Transverse colon (tissue), 4 donors: ENCODE results near the gene TRPV3. TPM values are rescaled to one million over a fixed set of nuclear protein-coding genes. Genes with fewer than 3 reads are reported as not detected.

ENCODE experiments used
- DNase-seq: peaks from one replicate; pipeline ENCODE4 v3.0.0-alpha.2; 2019
- H3K27ac ChIP-seq, 4 donors: fragments of 200-600 bp; sonication (generic); 2 replicates each; pipeline ENCODE4 v1.5.1; 2016 to 2018; ENCODE audit warnings: inconsistent platforms in 4 of 4
- H3K27me3 ChIP-seq: fragments of 200-600 bp; sonication (generic); 2 replicates; pipeline ENCODE4 v1.5.1; 2017; ENCODE audit warnings: inconsistent platforms
- H3K36me3 ChIP-seq, 4 donors: fragments of 200-600 bp; sonication (generic); 2 replicates each; pipeline ENCODE4 v1.5.1; 2017 to 2019; ENCODE audit warnings: inconsistent platforms in 4 of 4
- H3K4me1 ChIP-seq, 4 donors: fragments of 200-600 bp; sonication (generic); 2 replicates each; pipeline ENCODE4 v1.5.1; 2017 to 2020; ENCODE audit warnings: inconsistent platforms in 4 of 4
- H3K4me3 ChIP-seq, 4 donors: fragments of 200-600 bp; sonication (generic); 1 replicate in 1 of 4; 2 replicates in 3 of 4; pipeline versions ENCODE4 v1.5.1 to v1.6.1; 2017 to 2019; ENCODE audit warnings: inconsistent platforms in 4 of 4
- H3K9me3 ChIP-seq, 2 donors: fragments of 200-600 bp; sonication (generic); 2 replicates each; pipeline ENCODE4 v1.5.1; 2017 to 2019; ENCODE audit warnings: inconsistent platforms in 2 of 2
- CTCF ChIP-seq, 5 experiments: fragments of 200-600 bp in 3 of 5; fragments of 450-650 bp in 2 of 5; sonication (generic) in 3 of 5; IDR thresholded peaks; 1 replicate in 2 of 5; 2 replicates in 3 of 5; pipeline ENCODE4 v1.5.1; 2016 to 2017; ENCODE audit warnings: antibody characterized with exemption in 5 of 5, inconsistent platforms in 3 of 5, mild to moderate bottlenecking in 2 of 5, moderate library complexity in 1 of 5
- EP300 ChIP-seq: sonication (generic); formaldehyde crosslinking; IDR thresholded peaks from one replicate; pipeline ENCODE4 v1.6.1; 2017; ENCODE audit warnings: antibody characterized with exemption, low read depth
- POLR2A ChIP-seq: fragments of 450-650 bp; IDR thresholded peaks from one replicate; pipeline ENCODE4 v1.6.1; 2016; ENCODE audit warnings: antibody characterized with exemption, mild to moderate bottlenecking, moderate library complexity
- POLR2AphosphoS5 ChIP-seq, 3 donors: sonication (generic); formaldehyde crosslinking; IDR thresholded peaks; one replicate each; pipeline ENCODE4 v1.6.1; 2016; ENCODE audit warnings: antibody characterized with exemption in 3 of 3
- WGBS, 2 donors: methylation state at CpG; one replicate each; pipeline ENCODE4 v1.1.5; 2018; ENCODE audit warnings: low coverage in 1 of 2; 5-methylcytosine and 5-hydroxymethylcytosine counted together
- in situ Hi-C, 4 donors: fragments of 200-750 bp; cut with MboI; loops; one replicate each; pipeline versions ENCODE4 v1.15.0 to v1.15.1; 2017; ENCODE audit warnings: low sequenced_read_pairs in 3 of 4, low pct_ligation_motif_present in 1 of 4, low pct_unique_long_range_greater_than_20kb in 1 of 4
- intact Hi-C: fragments of 100-400 bp; cut with DNase I; formaldehyde crosslinking; loops from one replicate; pipeline ENCODE4 v1.15.1; 2023; ENCODE audit warnings: low total_unique reads
- total RNA-seq, 4 donors: library from RNA; depleted of rRNA; stranded (reverse); fragments of >200 nt; gene quantifications; one replicate each; pipeline ENCODE4 v1.1.0, GENCODE V29; 2016

Gene TRPV3
- total RNA-seq, 4 donors from 2014 or later: 0.20 to 7.1 (median 3.7) TPM

- Histone ChIP-seq H3K27me3 (peaks cover 15% of the 10 kb centered on the region), H3K4me3 (no peak overlapping the region), H3K4me1 (peaks cover 0 to 9% (median 3%) of the 10 kb centered on the region in 4 donors), H3K36me3 (no peaks in the 10 kb centered on the region), H3K9me3 (no peaks in the 10 kb centered on the region), H3K27ac (no peak overlapping the region)
- no peak for TF ChIP-seq POLR2A
- TF ChIP-seq EP300: no peak
- no peak for TF ChIP-seq CTCF (IDR thresholded peaks at IDR 0.05)
- TF ChIP-seq POLR2AphosphoS5 (IDR thresholded peaks at IDR 0.05): no peak
- intact Hi-C loops: no loop called here
- DNase-seq: no peak
- in situ Hi-C loops: no loop called here
- WGBS, 2 donors: 78% methylated on average over 13 of the region's 21 CpGs; no CpG with 5 or more reads in 1 of the 2 donors
These were observed 26.1 kb downstream of the TRPV3 start for GRCh38 chr17:3531266-3532101.

GRCh38 chr17:3529817-3530741 is 27.5 kb downstream of the TRPV3 start:
- intact Hi-C loops (no loop called here), in situ Hi-C loops (no loop called here)
- Histone ChIP-seq H3K27me3 (peaks cover 5% of the 10 kb centered on the region), H3K36me3 (no peaks in the 10 kb centered on the region), H3K4me1 (no peaks in the 10 kb centered on the region), H3K9me3 (no peaks in the 10 kb centered on the region), H3K27ac (no peak overlapping the region), H3K4me3 (no peak overlapping the region)
- TF ChIP-seq EP300: no peak
- TF ChIP-seq POLR2AphosphoS5 (IDR thresholded peaks at IDR 0.05): no peak
- DNase-seq: no peak
- 70% methylated on average over 32 of the region's 32 CpGs; no CpG with 5 or more reads in 1 of the 2 donors for WGBS, 2 donors

GRCh38 chr17:3528880-3529511 is 28.6 kb downstream of the TRPV3 start:
- H3K4me1 ChIP-seq: no peaks in the 10 kb centered on the region
- DNase-seq: no peak
- no peak overlapping the region for H3K4me3 ChIP-seq
- WGBS, 2 donors: 44 to 54% methylated on average over 3 to 11 of the region's 11 CpGs
- in situ Hi-C loops: no loop called here
- intact Hi-C loops: no loop called here
- H3K9me3 ChIP-seq: no peaks in the 10 kb centered on the region
- H3K27me3 ChIP-seq: no peaks in the 10 kb centered on the region
- TF ChIP-seq CTCF (IDR thresholded peaks at IDR 0.05) (no peak), POLR2A (no peak), EP300 (no peak), POLR2AphosphoS5 (IDR thresholded peaks at IDR 0.05) (no peak)
- no peaks in the 10 kb centered on the region for H3K36me3 ChIP-seq
- H3K27ac ChIP-seq: no peak overlapping the region

GRCh38 chr17:3528403-3528851 is 29.2 kb downstream of the TRPV3 start:
- H3K27me3 ChIP-seq: no peaks in the 10 kb centered on the region
- in situ Hi-C loops: no loop called here
- no peak for DNase-seq

More at GRCh38 chr17:3528403-3528851, 29.2 kb downstream of the TRPV3 start:
- no peak for TF ChIP-seq CTCF (IDR thresholded peaks at IDR 0.05)
- TF ChIP-seq POLR2AphosphoS5 (IDR thresholded peaks at IDR 0.05): no peak
- TF ChIP-seq EP300: no peak
- no peak for TF ChIP-seq POLR2A
- WGBS, 2 donors: 83% methylated on average over 14 of the region's 14 CpGs; no CpG with 5 or more reads in 1 of the 2 donors
- Histone ChIP-seq H3K27ac (no peak overlapping the region), H3K9me3 (no peaks in the 10 kb centered on the region), H3K4me3 (no peak overlapping the region), H3K4me1 (no peaks in the 10 kb centered on the region), H3K36me3 (no peaks in the 10 kb centered on the region)
- intact Hi-C loops: no loop called here
